Mesodermal cell (in vitro differentiated cells): ENCODE results near the gene EHBP1.
A peak's percentile ranks its signal among the peaks of the same experiment; 100 is the strongest.

Source experiments
- H3K27ac ChIP-seq: 2 replicates; pipeline ENCODE4 v1.7.0; 2013; ENCODE audit warnings: mild to moderate bottlenecking, low read depth, low read length, moderate library complexity; ENCODE audit not compliant: severe bottlenecking
- H3K36me3 ChIP-seq: 2 replicates; pipeline ENCODE4 v1.7.1; 2013; ENCODE audit warnings: mild to moderate bottlenecking, low read length, moderate library complexity; ENCODE audit not compliant: control insufficient read depth, insufficient read depth
- H3K4me1 ChIP-seq: one replicate; pipeline ENCODE4 v1.7.1; 2013; ENCODE audit warnings: mild to moderate bottlenecking, low read length; ENCODE audit not compliant: insufficient read depth, control insufficient read depth, poor library complexity, severe bottlenecking
- H3K4me3 ChIP-seq: 2 replicates; pipeline ENCODE4 v1.7.0; 2013; ENCODE audit warnings: low read length, control low read depth, mild to moderate bottlenecking; ENCODE audit not compliant: insufficient read depth, poor library complexity, severe bottlenecking; ENCODE audit errors: extremely low read depth
- H3K9me3 ChIP-seq: 2 replicates; pipeline ENCODE4 v1.7.1; 2013; ENCODE audit warnings: mild to moderate bottlenecking, low read length, moderate library complexity; ENCODE audit not compliant: control insufficient read depth
- WGBS, 2 experiments: methylation state at CpG; one replicate each; pipeline ENCODE4 v1.1.5; 2013; ENCODE audit warnings: missing lambda C conversion rate in 2 of 2; ENCODE audit not compliant: insufficient coverage in 2 of 2; 5-methylcytosine and 5-hydroxymethylcytosine counted together

Gene EHBP1

GRCh38 chr2:63050334-63051041, 345.0 kb downstream of the EHBP1 start, which contains the start of gene OTX1:
OTX1 (plus strand) TSS chr2:63050830; CDS start chr2:63052991, 2,161 bp downstream.
- Histone ChIP-seq H3K4me3 (peak within 1 kb of the TSS; percentile 26), H3K4me1 (peaks cover 38% of the 10 kb centered on the region), H3K36me3 (no peaks in the 10 kb centered on the region), H3K9me3 (no peaks in the 10 kb centered on the region), H3K27ac (no peak within 1 kb of the TSS)
- 0 to 1% methylated on average over 18 to 19 of the region's 73 CpGs for WGBS, 2 experiments

DNA sequence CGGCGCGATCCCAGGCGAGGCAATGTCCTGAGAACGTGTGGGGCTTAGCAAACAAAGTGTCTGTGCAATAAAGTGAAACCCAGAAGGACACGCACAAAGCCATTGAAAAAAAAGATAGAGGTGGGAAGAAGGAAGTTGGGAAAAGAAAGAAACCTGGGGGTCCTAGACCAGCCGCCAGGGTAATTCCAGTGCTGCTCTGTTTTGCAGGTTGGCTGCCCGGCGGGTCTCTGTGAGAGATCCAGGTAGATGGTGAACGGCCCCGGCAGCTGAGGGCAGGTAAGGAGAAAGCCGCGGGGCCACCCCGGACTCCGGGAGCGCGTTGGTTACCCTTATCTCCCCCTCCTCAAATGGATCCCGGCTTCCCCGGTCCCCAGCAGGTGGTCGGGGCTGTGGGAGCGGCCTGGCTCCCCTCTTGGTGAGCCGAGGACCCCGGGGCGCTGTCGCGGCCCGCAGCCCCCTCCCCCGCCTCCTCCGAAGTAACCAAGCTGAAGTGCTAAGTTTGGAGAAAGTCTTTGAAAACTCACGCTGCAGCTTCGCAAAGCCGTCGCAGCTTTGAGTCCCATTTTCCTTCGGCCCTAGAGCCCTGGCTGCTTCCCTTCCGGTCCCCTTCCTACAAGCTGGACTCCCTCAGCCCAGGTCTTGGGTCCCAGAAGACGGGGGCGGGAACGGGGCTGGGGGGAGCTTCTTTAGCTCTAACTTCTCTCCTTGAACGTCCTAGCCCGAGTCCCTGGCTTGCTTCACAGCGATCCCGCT, 345.7 kb downstream of the EHBP1 start:
- Histone ChIP-seq H3K36me3 (no peaks in the 10 kb centered on the region), H3K27ac (no peak overlapping the region), H3K4me3 (peak overlapping the region; percentile 16), H3K9me3 (no peaks in the 10 kb centered on the region), H3K4me1 (peaks cover 42% of the 10 kb centered on the region)
- WGBS, 2 experiments = 0 to 1% methylated on average over 26 to 27 of the region's 42 CpGs

DNA sequence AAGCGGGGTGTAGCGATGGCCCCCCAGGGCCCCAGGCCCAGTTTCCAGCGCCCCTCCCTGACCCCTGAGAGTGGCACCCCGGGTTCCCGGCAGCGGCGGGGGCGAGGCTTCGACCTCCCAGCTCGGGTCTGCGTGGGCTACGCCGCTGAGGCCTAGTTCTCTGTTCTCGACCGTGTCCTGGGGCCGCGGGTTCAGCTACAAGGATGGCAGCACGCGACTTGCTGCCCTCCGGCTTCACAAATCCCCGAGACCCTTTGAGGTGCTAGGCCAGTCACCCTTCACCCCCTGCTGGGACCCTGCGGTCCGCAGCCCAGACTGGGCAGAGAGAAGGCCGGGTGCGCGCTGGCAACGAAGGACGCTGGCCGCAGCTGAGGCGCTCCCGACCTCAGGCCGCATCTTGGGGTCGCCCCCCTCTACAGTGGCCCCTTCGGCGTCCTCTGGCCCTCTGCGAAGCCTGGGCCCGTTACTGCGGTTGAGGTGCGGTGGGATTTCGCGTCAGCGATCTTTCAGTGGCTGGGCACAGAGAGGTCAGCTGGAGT, 346.4 kb downstream of the EHBP1 start:
- 3 to 5% methylated on average over 39 to 41 of the region's 42 CpGs for WGBS, 2 experiments
- Histone ChIP-seq H3K4me1 (peaks cover 48% of the 10 kb centered on the region), H3K4me3 (no peak overlapping the region)

DNA sequence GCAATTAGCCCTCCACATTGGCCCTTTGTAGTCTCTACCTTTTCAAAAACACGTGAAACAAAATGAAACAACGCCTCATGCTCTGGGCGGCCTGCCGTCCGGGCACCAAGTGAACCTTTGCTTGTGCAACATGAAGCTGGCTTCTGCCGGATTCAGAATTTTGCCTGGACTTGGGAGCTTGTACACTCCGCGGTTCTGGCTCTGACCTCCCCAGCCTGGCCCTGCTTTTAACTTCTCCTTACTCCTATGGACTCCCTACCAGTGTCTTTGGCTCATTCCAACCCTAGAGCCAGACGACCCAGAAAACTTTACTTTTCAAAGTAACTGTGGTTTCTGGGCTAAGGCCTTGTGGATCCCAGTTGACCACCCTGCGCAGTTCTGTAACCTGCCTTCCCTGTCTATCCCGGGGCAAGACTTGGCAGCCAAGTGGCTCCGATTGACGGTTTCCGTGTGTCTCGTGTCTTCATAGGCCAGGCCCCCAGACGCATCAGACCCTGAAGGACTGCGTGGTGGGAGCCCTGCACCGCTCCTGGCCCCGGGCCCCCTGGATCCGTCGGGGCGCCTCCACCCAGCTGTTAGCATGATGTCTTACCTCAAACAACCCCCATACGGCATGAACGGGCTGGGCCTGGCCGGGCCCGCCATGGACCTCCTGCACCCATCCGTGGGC, 347.0 kb downstream of the EHBP1 start:
- 7 to 10% methylated on average over 26 to 27 of the region's 27 CpGs for WGBS, 2 experiments
- Histone ChIP-seq H3K27ac (no peak overlapping the region), H3K9me3 (no peaks in the 10 kb centered on the region), H3K4me3 (no peak overlapping the region), H3K4me1 (peaks cover 43% of the 10 kb centered on the region), H3K36me3 (no peaks in the 10 kb centered on the region)

More for the DNA sequence above, 346.4 kb downstream of the EHBP1 start:
- Histone ChIP-seq H3K9me3 (no peaks in the 10 kb centered on the region), H3K36me3 (no peaks in the 10 kb centered on the region), H3K27ac (no peak overlapping the region)

DNA sequence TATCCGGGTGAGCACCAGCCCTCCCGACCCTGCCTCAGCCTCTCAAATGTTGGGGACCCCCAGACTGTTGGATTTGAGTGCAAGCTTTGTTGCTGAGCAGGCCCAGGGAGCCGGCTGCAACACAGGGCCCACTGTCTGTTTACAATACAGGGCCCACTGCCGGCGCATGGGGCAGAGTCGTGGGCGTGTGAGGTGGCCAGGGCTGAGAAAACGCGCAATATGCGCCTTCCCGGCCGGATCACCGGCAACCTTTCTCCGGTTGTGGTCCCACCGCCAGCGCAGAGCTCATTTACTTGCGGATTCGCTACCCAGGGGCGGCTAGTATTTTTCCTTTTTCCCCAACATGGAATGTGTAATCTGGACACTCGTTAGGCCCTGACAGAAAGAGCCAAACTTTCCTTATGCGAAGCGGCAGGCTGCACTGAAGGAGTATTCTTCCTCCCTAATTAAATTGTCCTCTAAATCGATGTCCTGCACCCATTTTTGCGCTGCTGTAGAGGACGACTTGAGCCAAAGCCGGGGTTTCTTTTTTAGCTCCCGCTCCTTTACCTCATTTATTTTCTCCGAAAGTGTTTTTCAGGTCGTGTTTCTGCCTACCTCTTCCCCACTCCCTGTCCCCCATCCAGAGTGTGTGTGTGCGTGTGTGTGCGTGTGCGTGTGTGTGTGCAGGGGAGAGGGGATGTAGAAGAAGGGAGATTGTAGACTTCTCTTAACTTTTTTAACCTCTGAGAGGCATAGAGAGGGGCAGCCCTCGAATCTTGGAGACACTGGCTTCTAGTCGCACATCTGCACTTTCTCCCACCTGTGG, 347.8 kb downstream of the EHBP1 start:
- no peaks in the 10 kb centered on the region for H3K36me3 ChIP-seq
- H3K4me3 ChIP-seq = no peak overlapping the region
- no peaks in the 10 kb centered on the region for H3K9me3 ChIP-seq
- H3K27ac ChIP-seq = no peak overlapping the region
- 2 to 3% methylated on average over 26 to 29 of the region's 34 CpGs for WGBS, 2 experiments
- H3K4me1 ChIP-seq = peaks cover 42% of the 10 kb centered on the region

DNA sequence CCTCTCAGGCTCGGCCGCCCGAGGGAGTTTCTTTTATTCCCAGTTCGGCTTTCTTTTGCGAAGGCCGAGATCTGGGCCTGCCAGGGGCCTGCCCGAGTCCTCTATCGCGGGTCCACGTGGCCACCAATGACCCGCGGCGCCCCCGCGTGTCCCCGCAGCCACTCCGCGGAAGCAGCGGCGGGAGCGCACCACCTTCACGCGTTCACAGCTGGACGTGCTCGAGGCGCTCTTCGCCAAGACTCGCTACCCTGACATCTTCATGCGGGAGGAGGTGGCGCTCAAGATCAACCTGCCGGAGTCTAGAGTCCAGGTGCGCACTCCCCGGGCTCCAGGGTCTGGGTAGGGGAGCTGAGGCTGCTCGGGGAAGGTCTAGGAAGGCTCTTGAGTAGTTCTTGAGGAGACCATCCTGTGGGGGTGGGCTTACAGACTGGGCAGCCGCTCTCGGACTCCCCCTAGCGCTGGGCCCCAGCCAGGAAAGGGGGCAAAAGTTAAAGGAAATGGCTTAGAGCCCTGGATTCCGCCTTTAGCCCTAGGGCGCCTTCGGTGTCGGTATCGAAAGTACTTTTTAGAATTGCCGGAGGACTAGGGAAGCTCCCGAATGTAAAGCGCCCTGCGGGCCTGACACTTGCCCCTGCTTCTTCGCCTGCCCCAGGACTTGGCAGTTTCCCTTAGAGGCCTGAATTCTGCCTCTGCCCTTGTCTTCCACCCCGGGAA, 348.5 kb downstream of the EHBP1 start:
- no peaks in the 10 kb centered on the region for H3K36me3 ChIP-seq
- WGBS, 2 experiments = 1% methylated on average over 35 to 48 of the region's 48 CpGs
- H3K4me3 ChIP-seq = no peak overlapping the region
- peaks cover 35% of the 10 kb centered on the region for H3K4me1 ChIP-seq
- H3K27ac ChIP-seq = no peak overlapping the region
- no peaks in the 10 kb centered on the region for H3K9me3 ChIP-seq

- H3K9me3 ChIP-seq = no peaks in the 10 kb centered on the region
- 7 to 20% methylated on average over 3 to 5 of the region's 7 CpGs for WGBS, 2 experiments
- no peak overlapping the region for H3K4me3 ChIP-seq
- no peaks in the 10 kb centered on the region for H3K36me3 ChIP-seq
- peaks cover 27% of the 10 kb centered on the region for H3K4me1 ChIP-seq
- H3K27ac ChIP-seq = no peak overlapping the region
Observed at GRCh38 chr2:63054841-63055225, 349.3 kb downstream of the EHBP1 start.

DNA sequence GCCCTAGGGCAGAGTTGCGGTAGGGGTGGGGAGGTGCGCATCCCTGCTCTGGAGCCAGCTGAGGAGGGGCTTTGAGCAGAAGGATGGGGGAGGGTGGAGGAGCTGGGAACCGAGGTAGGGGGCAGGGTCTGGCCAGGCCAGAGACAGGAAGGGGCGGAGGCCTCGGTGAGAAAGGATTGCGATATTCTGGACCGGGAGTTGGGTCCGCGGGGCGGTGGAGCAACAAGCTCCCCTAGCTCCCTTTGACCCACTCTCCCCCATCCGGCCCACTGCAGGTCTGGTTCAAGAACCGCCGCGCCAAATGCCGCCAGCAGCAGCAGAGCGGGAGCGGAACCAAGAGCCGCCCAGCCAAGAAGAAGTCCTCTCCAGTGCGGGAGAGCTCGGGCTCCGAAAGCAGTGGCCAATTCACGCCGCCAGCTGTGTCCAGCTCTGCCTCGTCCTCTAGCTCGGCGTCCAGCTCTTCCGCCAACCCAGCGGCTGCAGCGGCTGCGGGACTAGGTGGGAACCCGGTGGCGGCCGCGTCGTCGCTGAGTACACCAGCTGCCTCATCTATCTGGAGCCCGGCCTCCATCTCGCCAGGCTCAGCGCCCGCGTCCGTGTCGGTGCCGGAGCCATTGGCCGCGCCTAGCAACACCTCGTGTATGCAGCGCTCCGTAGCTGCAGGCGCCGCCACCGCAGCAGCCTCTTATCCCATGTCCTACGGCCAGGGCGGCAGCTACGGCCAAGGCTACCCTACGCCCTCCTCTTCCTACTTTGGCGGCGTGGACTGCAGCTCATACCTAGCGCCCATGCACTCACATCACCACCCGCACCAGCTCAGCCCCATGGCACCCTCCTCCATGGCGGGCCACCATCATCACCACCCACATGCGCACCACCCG, 350.0 kb downstream of the EHBP1 start:
- H3K4me3 ChIP-seq = peak overlapping the region; percentile 3

More for the DNA sequence above, 350.0 kb downstream of the EHBP1 start:
- Histone ChIP-seq H3K4me1 (peaks cover 26% of the 10 kb centered on the region), H3K9me3 (no peaks in the 10 kb centered on the region), H3K27ac (no peak overlapping the region), H3K36me3 (no peaks in the 10 kb centered on the region)
- 1 to 2% methylated on average over 49 to 55 of the region's 63 CpGs for WGBS, 2 experiments
